Mesothelial cell of epicardium (in vitro differentiated cells): ENCODE measurements around the gene EBI3. TPM values are rescaled to one million over a fixed set of nuclear protein-coding genes. Genes with fewer than 3 reads are reported as not detected.

ENCODE experiments used
- DNase-seq, 2 experiments: peaks; one replicate each; pipeline ENCODE4 v3.0.0; 2021; ENCODE audit warnings: low spot score in 2 of 2; ENCODE audit not compliant: unreplicated experiment in 2 of 2
- H3K27ac Mint-ChIP-seq: 2 replicates; pipeline ENCODE4 v1.8.0; 2021; ENCODE audit warnings: mixed read lengths
- H3K27me3 Mint-ChIP-seq: 2 replicates; pipeline ENCODE4 v1.8.0; 2021; ENCODE audit warnings: low read depth, mixed read lengths
- H3K36me3 Mint-ChIP-seq: 2 replicates; pipeline ENCODE4 v1.8.0; 2021; ENCODE audit warnings: mixed read lengths
- H3K4me1 Mint-ChIP-seq: 2 replicates; pipeline ENCODE4 v1.8.0; 2021; ENCODE audit warnings: mixed read lengths
- H3K4me3 Mint-ChIP-seq: 2 replicates; pipeline ENCODE4 v1.8.0; 2021; ENCODE audit warnings: mild to moderate bottlenecking, moderate library complexity, mixed read lengths
- H3K9me3 Mint-ChIP-seq: 2 replicates; pipeline ENCODE4 v1.8.0; 2021; ENCODE audit warnings: mixed read lengths
- total RNA-seq: library from RNA; stranded (reverse); gene quantifications from 3 replicates; pipeline ENCODE4 v1.2.1, GENCODE V29; 2021
- TF ChIP-seq, protein P1 (sequence below): fragments of 200-600 bp; sonication (generic); IDR thresholded peaks from one replicate; pipeline ENCODE4 v1.5.0; 2021; ENCODE audit warnings: antibody characterized with exemption; ENCODE audit not compliant: unreplicated experiment

Gene EBI3
- total RNA-seq, 1 donor from 2014 or later, result 0.96 TPM

DNA sequence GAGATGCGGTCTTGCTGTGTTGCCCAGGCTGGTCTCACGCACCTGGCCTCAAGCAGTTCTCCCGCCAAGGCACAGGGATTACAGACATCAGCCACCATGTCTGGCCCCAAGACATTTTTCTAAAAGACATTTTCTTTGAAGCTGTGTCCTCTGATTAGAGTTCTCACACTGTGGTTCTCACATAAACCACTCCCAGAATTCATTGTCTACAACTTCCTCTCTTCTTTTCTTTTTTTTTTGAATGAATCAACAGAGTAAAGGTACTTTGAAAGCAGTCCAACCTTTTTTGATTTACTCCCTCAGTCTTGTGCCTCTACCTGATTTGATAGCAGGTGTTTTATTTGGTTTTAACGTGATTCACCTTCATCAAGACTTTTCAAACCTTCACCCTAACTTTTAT, 35.5 kb downstream of the EBI3 start:
- Mint-ChIP-seq H3K9me3 (no peaks in the 10 kb centered on the region), H3K27ac (no peak overlapping the region)

DNA sequence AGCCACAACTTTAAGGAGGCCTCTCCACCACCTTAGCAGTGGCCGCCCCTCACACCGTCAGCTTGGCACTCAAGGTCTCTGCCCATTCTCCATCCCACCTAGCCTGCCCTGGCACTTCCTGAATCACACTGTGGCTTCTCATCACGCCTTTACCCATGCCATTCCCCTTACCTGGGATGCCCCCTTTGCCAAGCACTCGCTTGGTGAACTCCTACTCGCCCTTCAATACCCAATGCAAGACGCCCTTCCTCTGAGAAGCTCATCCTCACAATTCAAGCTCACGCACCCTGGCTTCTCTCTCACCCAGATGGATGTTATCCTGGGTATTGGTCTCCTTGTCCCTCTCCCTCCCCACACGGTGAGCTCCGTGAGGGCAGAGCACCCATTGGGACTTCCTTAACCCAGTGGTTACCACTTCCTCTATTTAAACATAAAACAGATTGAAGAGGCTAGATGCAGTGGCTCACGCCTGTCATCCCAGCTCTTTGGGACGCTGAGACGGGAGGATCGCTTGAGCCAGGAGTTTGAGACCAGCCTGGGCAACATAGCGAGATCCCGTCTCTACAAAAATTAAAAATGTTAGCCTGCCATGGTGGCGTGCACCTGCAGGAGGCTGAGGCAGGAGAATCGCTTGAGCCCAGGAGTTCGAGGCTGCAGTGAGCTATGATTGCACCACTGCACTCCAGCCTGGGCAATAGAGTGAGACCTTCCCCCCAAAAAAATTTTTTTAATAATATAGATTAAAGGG, 37.1 kb downstream of the EBI3 start:
- no peaks in the 10 kb centered on the region for H3K27me3 Mint-ChIP-seq
- no peak overlapping the region for H3K4me3 Mint-ChIP-seq
- TF ChIP-seq, protein P1, sequence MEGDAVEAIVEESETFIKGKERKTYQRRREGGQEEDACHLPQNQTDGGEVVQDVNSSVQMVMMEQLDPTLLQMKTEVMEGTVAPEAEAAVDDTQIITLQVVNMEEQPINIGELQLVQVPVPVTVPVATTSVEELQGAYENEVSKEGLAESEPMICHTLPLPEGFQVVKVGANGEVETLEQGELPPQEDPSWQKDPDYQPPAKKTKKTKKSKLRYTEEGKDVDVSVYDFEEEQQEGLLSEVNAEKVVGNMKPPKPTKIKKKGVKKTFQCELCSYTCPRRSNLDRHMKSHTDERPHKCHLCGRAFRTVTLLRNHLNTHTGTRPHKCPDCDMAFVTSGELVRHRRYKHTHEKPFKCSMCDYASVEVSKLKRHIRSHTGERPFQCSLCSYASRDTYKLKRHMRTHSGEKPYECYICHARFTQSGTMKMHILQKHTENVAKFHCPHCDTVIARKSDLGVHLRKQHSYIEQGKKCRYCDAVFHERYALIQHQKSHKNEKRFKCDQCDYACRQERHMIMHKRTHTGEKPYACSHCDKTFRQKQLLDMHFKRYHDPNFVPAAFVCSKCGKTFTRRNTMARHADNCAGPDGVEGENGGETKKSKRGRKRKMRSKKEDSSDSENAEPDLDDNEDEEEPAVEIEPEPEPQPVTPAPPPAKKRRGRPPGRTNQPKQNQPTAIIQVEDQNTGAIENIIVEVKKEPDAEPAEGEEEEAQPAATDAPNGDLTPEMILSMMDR, result no peak
- peaks cover 10% of the 10 kb centered on the region for H3K36me3 Mint-ChIP-seq
- no peaks in the 10 kb centered on the region for H3K9me3 Mint-ChIP-seq
- H3K27ac Mint-ChIP-seq, result no peak overlapping the region
- DNase-seq, result no peak
- no peaks in the 10 kb centered on the region for H3K4me1 Mint-ChIP-seq

More for the DNA sequence above, 35.5 kb downstream of the EBI3 start:
- no peak overlapping the region for H3K4me3 Mint-ChIP-seq
- DNase-seq, result no peak
- TF ChIP-seq, protein P1, result no peak
- peaks cover 16% of the 10 kb centered on the region for H3K36me3 Mint-ChIP-seq
- H3K4me1 Mint-ChIP-seq, result no peaks in the 10 kb centered on the region
- no peaks in the 10 kb centered on the region for H3K27me3 Mint-ChIP-seq

DNA sequence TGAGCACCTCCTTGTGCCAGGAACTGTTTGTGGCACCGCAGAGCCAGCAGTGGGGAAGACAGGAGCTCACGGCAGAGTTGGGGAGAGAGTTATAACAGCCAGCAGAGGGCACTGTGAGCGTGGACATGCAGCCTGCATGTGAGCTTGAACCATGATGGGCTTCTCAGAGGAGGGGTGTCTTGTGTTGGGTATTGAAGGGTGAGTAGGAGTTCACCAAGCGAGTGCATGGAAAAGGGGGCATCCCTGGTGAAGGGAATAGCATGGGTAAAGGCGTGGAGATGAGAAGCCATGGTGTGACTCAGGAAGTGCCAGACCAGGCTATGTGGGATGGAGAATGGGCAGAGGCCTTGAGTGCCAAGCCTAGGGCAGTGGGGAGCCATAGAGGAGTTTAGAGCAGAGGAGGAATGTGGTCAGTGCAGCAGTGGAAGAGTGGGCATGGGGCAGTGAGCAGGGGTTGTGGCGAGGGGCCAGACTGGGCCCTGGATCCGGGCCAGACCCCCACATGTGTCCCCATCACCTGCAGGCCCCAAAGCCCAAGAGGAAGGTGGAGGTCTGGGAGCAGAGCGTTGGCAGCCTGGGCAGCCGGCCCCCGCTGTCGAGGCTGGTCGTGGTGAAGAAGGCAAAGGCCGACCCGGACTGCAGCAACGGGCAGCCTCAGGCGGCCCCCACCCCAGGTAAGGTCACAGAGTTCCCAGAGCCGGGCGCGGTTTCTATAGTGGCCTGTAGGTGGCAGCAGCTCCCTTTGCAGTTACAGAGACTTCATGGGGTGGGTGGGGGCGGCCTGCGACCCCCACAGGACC, 38.0 kb downstream of the EBI3 start:
- no peaks in the 10 kb centered on the region for H3K4me1 Mint-ChIP-seq
- H3K27me3 Mint-ChIP-seq, result no peaks in the 10 kb centered on the region
- no peak overlapping the region for H3K4me3 Mint-ChIP-seq
- DNase-seq, result peak in 1 of 2 experiments; percentile 67
- peaks cover 12% of the 10 kb centered on the region for H3K36me3 Mint-ChIP-seq
- TF ChIP-seq, protein P1, result peak; percentile 81
- no peaks in the 10 kb centered on the region for H3K9me3 Mint-ChIP-seq
- no peak overlapping the region for H3K27ac Mint-ChIP-seq

DNA sequence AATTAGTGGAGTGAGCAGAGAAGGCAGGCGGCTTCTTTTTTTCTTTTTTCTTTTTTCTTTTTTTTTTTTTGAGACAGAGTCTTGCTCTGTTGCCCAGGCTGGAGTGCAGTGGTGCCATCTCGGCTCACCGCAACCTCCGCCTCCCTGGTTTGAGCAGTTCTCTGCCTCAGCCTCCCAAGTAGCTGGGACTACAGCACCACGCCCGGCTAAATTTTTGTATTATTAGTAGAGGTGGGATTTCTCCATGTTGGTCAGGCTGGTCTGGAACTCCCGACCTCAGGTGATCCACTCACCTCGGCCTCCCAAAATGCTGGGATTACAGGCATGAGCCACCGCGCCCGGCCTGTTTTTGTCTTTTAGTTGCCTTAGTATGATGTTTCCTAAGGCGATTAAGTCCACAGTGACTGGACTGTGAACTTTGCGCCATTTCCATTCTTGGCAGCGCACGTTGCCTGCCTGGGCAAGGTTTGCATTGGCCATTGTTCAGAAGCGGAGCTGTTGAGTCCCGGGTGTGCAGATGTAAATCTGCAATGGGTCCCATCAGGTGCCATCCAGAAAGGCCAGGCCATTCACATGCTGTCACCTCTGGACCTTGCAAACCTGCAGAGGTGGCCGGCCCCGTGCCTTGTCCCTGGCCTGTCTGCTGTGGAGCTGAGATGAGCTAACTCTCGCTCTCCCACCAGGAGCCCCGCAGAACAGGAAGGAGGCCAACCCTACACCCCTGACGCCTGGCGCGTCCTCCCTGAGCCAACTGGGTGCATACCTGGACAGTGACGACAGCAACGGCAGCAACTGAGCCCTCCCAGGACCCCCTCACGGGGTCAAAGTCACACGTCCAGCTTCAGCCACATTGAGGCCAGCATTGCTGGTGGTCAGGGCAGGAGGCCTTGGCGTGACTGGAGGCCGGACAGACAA, 38.8 kb downstream of the EBI3 start:
- Mint-ChIP-seq H3K27me3 (no peaks in the 10 kb centered on the region), H3K4me1 (no peaks in the 10 kb centered on the region), H3K36me3 (peaks cover 12% of the 10 kb centered on the region), H3K27ac (no peak overlapping the region), H3K9me3 (no peaks in the 10 kb centered on the region), H3K4me3 (no peak overlapping the region)
- DNase-seq, result no peak
- TF ChIP-seq, protein P1, result peak; percentile 44

DNA sequence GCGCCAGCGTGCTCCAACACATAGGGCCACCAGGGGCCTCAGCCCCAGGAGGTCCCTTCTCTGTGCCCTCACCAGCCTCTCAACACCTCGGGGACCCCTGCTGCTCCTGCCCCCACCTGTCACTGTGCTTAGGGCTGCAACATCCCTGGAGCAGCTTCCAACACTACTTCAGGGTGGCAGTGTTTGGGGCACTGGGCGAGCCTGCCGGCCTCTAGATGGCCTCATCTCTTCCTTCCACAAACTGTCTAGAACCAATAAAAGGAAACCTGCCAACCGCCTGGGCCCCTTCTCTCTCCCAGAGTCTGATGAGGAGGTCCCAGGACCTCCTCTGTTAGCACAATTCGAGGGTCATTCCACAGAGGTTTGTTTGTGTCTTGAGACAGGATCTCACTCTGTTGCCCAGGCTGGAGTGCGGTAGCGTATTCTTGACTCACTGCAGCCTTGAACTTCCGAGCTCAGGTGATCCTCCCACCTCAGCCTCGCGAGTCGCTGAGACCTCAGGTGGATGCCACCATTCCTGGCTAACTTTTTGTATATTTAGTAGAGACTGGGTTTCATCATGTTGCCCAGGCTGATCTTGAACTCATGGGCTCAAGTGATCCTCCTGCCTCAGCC, 39.6 kb downstream of the EBI3 start:
- H3K27me3 Mint-ChIP-seq, result no peaks in the 10 kb centered on the region

More for the DNA sequence above, 39.6 kb downstream of the EBI3 start:
- TF ChIP-seq, protein P1, result no peak
- Mint-ChIP-seq H3K27ac (no peak overlapping the region), H3K36me3 (peaks cover 12% of the 10 kb centered on the region), H3K4me1 (no peaks in the 10 kb centered on the region), H3K4me3 (no peak overlapping the region), H3K9me3 (no peaks in the 10 kb centered on the region)
- no peak for DNase-seq
